Activated T-cell treated with anti-CD3 and anti-CD28 coated beads for 24 hours (primary cell): ENCODE results near the gene CPSF4.
A peak's percentile ranks its signal among the peaks of the same experiment; 100 is the strongest.

Experiments
- DNase-seq: peaks from one replicate; pipeline ENCODE4 v3.0.0-alpha.2; 2020; ENCODE audit warnings: low read depth

The CPSF4 gene

DNA sequence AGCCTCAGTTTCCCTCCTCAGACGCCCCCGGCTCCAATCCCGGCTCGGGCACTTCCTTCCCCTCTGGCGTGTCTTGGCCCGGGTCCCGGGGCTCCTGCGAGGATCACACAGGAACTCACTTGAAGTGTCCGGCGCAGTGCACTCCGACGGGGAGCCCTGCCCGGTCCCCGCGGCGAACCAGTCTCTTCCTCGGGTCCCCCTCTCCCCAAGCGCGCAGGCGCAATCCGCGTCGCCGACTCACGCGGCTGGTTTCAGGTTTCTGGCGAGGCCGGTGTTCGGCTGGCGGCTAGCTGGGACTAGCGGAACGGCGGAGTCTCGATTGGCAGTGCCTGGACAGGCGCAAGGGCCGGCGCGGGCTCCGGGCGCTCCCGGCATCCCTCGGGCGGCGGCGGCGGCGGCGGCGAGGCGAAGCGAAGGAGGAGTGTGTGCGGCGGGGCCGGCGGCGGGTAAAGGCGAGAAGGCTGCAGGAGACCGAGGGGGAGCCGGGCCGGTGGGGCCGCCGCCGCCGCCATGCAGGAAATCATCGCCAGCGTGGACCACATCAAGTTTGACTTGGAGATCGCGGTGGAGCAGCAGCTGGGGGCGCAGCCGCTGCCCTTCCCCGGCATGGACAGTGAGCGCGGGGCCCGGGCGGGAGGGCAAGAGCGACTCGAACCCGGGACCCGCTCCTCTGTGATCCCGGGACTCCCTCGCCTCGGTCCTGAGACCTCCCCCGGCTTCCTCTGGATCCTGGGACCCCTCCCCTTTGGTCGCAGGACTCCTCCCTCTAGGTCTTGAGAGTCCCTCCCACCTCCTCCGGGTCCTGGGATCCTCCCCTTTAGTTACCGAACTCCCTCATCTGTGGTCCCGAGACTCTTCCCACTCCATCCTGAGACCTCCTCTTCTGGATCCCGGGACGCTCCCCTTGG lies at the start of gene CPSF4, which contains the start of gene PTCD1:
Gene CPSF4, plus strand, starts transcription at position 371 of the 908 bp plus-strand sequence. Its CDS starts 140 bp downstream, at position 511.
Gene PTCD1, minus strand, starts transcription at position 226 of the 908 bp plus-strand sequence. CDS start 3,556 bp downstream, outside the sequence.
- DNase-seq: peak; percentile 91

- no peak for DNase-seq
These were observed 49.0 kb upstream of the CPSF4 start for GRCh38 chr7:99389772-99390171.

- no peak for DNase-seq
These were observed 47.7 kb upstream of the CPSF4 start for GRCh38 chr7:99390941-99391602.

- DNase-seq: no peak
These were observed 46.7 kb upstream of the CPSF4 start for GRCh38 chr7:99392046-99392445.

DNA sequence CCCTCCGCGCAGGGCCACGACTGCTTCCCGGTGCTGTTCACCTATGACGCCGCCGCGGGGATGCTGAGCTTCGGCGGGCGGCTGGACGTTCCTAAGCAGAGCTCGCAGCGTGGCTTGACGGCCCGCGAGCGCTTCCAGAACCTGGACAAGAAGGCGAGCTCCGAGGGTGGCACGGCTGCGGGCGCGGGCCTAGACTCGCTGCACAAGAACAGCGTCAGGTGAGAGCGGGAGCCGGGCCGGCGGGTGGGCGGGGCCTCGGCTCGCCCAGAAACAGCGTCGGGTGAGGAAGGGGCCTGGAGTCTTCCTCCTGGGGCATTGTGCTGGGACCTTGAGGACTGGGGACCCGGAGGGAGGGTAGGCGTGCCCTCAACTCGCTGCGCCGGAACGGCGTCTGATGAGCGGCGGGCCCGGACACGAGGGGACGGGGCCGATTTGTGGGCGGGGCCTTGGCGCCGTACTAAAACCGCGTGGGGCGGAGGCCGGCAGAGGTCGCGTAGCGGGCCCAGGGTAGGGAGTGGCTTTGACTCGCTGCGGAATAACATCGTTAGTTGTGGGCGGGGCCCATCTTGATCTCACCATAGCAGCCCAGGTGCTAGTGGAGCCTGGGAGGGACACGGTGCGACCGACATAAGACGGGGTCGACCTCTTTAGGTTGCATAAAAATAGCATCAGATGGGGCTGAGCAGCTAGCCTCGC lies 45.9 kb upstream of the CPSF4 start:
- DNase-seq: peak; percentile 72

GRCh38 chr7:99393355-99394187 lies 45.2 kb upstream of the CPSF4 start:
- DNase-seq: no peak

- no peak for DNase-seq
These were observed 44.6 kb upstream of the CPSF4 start for GRCh38 chr7:99394188-99394502.

DNA sequence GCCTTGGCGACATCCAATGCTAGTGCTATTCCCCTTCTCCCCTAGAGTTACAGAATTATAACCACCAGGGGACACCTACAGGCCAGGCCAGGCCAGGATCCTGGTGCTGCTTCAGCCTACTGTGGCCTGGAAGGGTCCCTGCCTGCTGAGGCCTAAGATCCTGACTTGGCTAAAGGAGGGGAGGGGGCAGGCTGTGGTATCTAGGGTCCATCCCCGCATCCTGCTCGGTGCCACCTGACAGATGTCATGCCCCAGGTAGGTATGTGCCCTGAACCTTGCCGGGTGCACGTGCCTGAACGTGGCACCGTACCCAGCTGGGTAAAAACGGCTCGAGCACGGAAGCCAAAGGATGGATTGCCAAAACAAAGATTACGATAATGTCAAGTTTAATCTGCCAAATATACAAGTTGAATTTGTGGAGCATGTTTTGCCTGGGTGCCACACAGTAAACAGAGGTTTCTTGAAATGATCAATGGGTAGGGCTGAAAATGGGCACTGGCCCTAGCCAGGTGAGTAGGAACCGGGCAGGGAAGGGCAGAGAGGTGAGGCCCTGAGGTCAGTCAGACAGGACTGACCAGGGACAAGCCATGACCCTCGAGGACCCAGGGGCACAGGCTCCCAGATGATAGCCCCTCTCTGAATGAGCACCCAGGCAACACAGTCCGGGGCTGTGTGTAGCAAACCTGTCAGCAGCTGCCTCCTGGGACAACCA lies 43.0 kb upstream of the CPSF4 start:
- no peak for DNase-seq

GRCh38 chr7:99396418-99397296 lies 42.1 kb upstream of the CPSF4 start:
- DNase-seq: no peak

GRCh38 chr7:99397297-99397983 lies 41.3 kb upstream of the CPSF4 start:
- DNase-seq: no peak

DNA sequence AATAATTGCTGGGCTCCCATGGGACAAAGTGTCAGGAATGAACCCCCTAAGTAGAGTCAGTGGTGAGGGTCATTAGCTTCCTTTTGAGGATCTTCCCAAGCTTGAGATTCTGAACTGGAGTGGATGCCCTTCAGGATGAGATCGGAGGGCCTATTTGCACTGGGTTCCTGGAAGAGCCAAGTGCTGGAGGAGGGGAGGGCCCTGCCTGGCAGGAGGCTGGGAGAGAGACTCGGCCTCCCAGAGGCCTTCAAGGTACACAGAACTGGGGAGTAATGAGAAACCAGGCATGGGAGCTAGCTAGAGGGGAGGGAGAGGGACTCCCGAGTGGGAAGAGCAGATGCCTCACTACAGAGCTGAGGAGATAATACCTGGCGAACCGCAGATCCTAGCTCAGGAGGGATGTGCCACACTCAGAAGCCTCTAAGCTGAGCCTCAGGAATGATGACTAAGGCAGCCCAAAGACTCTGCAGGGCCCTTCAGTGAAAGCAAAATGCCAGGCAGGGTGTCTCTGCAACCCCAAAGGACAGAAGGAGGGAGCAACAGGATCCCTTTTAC lies 39.8 kb upstream of the CPSF4 start:
- no peak for DNase-seq

- DNase-seq: no peak
These were observed 39.1 kb upstream of the CPSF4 start for GRCh38 chr7:99399597-99399996.

DNA sequence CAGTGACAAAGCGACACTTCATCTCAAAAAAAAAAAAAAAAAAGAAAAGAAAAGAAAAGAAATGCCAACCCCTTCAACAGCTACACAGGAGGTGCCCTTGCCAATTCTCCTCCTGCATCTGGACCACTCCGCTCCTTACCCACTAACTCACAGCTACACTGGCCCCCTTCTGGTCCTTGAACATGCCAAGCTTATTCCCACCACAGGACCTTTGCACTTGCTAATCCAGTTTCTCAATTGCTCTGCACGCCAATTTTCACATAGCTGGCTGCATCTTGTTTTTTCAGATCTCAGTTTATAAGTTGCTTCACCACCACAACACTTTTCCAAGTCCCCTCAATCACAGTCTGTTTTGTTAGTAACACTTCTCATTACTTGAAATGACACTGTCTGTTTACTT lies 35.9 kb upstream of the CPSF4 start:
- DNase-seq: no peak

DNA sequence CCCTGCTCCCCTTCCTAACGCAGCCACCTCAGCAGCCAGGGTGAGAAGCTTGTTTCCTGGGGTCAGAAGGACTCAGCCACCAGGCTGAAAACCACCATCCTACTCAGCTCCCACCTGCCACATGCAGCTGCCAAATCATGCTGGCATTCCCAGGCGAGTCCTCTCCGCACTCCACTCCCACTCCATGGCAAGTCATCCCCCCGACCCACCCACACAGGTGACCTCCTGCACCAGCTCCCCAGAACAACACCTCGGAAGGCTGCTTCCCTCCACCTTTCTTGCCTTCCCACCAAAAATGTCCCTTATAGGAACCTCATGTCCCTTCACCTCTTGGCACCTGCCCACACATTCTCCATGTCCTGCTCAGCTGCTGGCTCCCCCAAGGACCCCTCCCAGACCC lies 35.0 kb upstream of the CPSF4 start:
- DNase-seq: no peak

GRCh38 chr7:99404235-99404976 lies 34.3 kb upstream of the CPSF4 start:
- no peak for DNase-seq

- DNase-seq: no peak
These were observed 33.8 kb upstream of the CPSF4 start for GRCh38 chr7:99404977-99405320.

DNA sequence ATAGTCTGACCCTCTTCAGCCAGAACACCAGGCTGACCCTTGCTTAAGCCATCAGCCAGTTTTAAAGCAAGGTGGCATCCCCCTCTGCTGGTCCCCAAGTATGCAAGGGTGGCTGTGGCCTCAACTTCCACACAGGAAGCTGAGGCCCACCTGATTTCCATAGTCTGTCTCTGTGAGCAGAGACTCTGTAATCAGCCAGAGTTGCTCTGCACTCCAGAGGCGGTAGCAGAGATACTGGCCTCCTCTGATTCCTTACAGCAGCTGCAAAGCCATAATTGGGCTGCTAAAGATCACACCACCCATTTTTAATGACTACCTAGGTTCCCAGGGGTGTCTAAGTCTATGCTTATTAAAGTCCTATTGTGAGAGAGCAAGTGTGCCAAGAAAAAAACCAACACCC lies 32.2 kb upstream of the CPSF4 start:
- no peak for DNase-seq

- peak; percentile 29 for DNase-seq
These were observed 30.8 kb upstream of the CPSF4 start for GRCh38 chr7:99407872-99408378.
